Spinal cord (tissue), 10 donors: Measurements from ENCODE around the gene RSRP1. TPM values are rescaled to one million over a fixed set of nuclear protein-coding genes. Genes with fewer than 3 reads are reported as not detected.

Experiments used
- DNase-seq, 6 donors: peaks; one replicate each; pipeline versions ENCODE4 v3.0.0 to v3.0.0-alpha.2; 2013 to 2015; ENCODE audit warnings: low spot score in 6 of 6, low read depth in 4 of 6
- H3K27ac ChIP-seq: one replicate; pipeline ENCODE4 v1.5.1; 2013; ENCODE audit warnings: low read depth, low read length, control low read depth
- H3K27me3 ChIP-seq: one replicate; pipeline ENCODE4 v1.6.1; 2013; ENCODE audit warnings: low read length; ENCODE audit not compliant: control insufficient read depth, insufficient read depth
- H3K36me3 ChIP-seq: one replicate; pipeline ENCODE4 v1.6.1; 2013; ENCODE audit warnings: low read length; ENCODE audit not compliant: control insufficient read depth, insufficient read depth
- H3K4me1 ChIP-seq: one replicate; pipeline ENCODE4 v1.6.1; 2013; ENCODE audit warnings: low read length; ENCODE audit not compliant: control insufficient read depth, insufficient read depth
- H3K4me3 ChIP-seq: one replicate; pipeline ENCODE4 v1.5.1; 2013; ENCODE audit warnings: low read depth, low read length, control low read depth
- H3K9me3 ChIP-seq: one replicate; pipeline ENCODE4 v1.6.1; 2013; ENCODE audit warnings: low read length; ENCODE audit not compliant: control insufficient read depth, insufficient read depth
- WGBS: methylation state at CpG from one replicate; pipeline ENCODE4 v1.1.5; 2013; ENCODE audit warnings: missing lambda C conversion rate; ENCODE audit not compliant: insufficient coverage; 5-methylcytosine and 5-hydroxymethylcytosine counted together
- polyA plus RNA-seq, 2 donors: library from polyadenylated mRNA; unstranded; fragments of 120-200 nt; gene quantifications; one replicate each; pipeline ENCODE4 v1.2.1, GENCODE V29; 2013; ENCODE audit not compliant: insufficient read length in 2 of 2
- total RNA-seq, 2 donors: library from RNA; depleted of rRNA in 1 of 2; stranded (reverse); fragments of 120-200 nt in 1 of 2; fragments of >200 nt in 1 of 2; gene quantifications; one replicate each; pipeline versions ENCODE4 v1.2.3 to v1.2.4, GENCODE V29; 2013 to 2014
- donor health status: healthy.

The RSRP1 gene
- total and polyA plus RNA-seq, 4 donors: 85.7 to 162 (median 132) TPM

DNA sequence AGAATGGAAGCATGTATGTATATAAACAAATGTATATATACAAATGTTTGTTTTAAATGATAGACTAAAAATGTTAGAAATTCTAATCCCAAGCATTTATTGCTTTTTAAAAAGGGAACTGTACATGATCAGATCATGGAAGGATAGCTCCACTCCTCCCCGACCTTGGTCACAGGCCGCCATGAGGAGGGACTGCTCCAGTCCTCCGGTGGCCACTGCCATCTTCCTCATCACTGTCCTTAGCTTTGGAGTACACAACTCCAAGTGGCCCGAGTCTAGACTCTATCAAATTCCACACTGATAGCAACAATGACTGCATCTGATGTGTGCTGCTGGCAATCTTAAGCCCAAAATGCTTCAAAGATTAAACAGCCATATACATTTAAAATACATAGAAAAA, 24.6 kb downstream of the RSRP1 start:
- H3K4me3 ChIP-seq: no peak overlapping the region
- no peaks in the 10 kb centered on the region for H3K27me3 ChIP-seq
- H3K36me3 ChIP-seq: peaks cover 49% of the 10 kb centered on the region
- no peaks in the 10 kb centered on the region for H3K9me3 ChIP-seq
- WGBS: 95% methylated on average over 3 of the region's 4 CpGs
- DNase-seq: no peak
- no peak overlapping the region for H3K27ac ChIP-seq
- no peaks in the 10 kb centered on the region for H3K4me1 ChIP-seq

DNA sequence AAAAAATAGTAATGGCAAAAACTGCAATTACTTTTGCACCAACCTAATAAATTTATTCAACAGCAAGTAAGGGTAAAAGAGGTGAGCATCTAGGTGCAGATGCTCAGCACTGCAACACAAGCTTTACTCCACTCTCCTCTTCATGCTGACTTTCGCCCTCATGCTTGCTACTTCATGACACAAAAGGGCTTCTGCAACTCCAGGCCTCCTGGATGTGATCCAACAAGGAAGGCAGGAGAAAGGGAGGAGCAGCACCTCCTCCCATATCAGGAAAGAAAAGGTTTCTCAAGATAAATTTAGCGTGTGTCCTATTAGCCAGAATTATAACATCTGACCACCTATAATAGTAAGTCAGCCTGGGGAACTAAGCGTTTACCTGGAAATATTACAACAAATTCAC, 26.6 kb downstream of the RSRP1 start:
- H3K36me3 ChIP-seq: peaks cover 37% of the 10 kb centered on the region

DNA sequence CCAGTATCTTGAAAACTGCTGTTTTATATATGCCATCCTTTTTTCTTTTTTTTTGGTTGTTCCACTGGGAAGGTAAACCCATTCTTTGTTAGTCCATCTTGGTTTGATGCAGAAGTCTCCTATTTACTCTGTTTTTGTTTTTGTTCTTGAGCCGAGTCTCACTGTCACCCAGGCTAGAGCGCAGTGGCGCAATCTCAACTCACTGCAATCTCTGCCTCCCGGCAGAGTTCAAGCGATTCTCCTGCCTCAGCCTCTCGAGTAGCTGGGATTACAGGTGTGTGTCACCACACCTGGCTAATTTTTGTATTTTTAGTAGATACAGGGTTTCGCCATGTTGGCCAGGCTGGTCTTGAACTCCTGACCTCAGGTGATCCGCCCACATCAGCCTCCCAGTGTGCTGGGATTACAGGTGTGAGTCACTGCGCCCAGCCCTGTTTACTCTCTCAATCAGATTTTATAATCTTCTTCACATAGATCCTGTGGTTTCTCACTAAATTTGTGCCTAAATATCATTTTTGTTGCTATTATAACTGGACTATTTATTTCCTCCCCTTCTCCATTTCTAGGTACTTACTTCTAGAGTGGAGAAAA, 27.5 kb downstream of the RSRP1 start:
- Histone ChIP-seq H3K4me1 (no peaks in the 10 kb centered on the region), H3K9me3 (no peaks in the 10 kb centered on the region), H3K4me3 (no peak overlapping the region), H3K27ac (no peak overlapping the region), H3K36me3 (peaks cover 30% of the 10 kb centered on the region), H3K27me3 (no peaks in the 10 kb centered on the region)
- 100% methylated on average over 5 of the region's 9 CpGs for WGBS
- DNase-seq: no peak

More for the DNA sequence above, 26.6 kb downstream of the RSRP1 start:
- H3K9me3 ChIP-seq: no peaks in the 10 kb centered on the region
- no peak overlapping the region for H3K27ac ChIP-seq
- no peak overlapping the region for H3K4me3 ChIP-seq
- DNase-seq: no peak
- WGBS: no CpG with 5 or more reads among the region's 3 CpGs
- no peaks in the 10 kb centered on the region for H3K4me1 ChIP-seq
- H3K27me3 ChIP-seq: no peaks in the 10 kb centered on the region

DNA sequence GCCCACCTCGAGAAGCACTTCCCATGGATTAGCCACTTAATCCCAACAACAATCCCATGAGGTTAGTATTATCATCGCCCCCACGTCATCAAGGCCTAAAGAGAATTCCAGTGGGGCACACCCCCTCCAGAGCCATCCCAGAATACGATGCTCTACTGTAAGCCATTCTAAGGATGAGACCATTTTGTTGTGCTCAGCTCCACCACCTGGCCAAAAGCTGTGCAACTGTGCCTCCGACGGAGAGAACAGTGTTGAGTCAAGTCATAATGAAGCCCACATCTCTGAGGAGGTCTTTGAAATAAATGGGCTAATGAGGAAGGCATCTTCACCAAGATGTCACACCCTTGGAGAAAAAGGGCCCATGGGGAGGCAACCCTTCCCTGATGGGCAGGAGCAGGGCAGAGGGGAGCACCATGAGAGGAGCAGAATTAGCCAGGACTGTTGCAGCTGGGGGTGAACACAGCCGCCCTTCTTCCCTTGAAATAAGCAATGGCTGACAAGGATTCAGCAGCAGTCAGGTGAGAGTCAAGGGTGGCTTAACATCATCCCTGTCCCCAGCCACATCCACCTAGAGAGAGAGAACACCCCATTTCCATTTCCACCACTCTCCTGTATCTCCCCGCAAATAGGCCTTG, 29.5 kb downstream of the RSRP1 start:
- no peaks in the 10 kb centered on the region for H3K9me3 ChIP-seq
- no peak overlapping the region for H3K27ac ChIP-seq
- peak in 1 of 6 donors; percentile 34 for DNase-seq
- H3K4me3 ChIP-seq: no peak overlapping the region
- no peaks in the 10 kb centered on the region for H3K4me1 ChIP-seq
- H3K36me3 ChIP-seq: peaks cover 20% of the 10 kb centered on the region
- 63% methylated on average over 7 of the region's 8 CpGs for WGBS
- no peaks in the 10 kb centered on the region for H3K27me3 ChIP-seq

DNA sequence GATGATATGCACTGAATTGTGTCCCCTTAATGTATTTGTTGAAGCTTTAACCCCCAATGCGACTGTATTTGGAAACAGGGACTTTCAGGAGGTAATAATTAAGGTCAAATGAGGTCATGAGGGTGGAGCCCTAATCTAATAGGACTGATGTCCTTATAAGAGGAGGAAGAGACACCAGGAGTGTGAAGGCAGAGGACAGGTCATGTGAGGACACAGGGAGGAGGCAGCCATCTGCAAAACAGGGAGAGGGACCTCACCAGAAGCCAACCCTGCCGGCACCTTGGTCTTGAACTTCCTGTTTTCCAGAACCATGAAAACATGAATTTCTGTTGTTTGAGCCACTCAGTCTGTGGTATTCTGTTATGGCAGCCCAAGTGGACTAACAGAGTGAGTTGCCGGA, 30.2 kb downstream of the RSRP1 start:
- no peaks in the 10 kb centered on the region for H3K4me1 ChIP-seq
- 91% methylated on average over 3 of the region's 3 CpGs for WGBS
- no peak overlapping the region for H3K27ac ChIP-seq
- peaks cover under 1% of the 10 kb centered on the region for H3K27me3 ChIP-seq
- DNase-seq: no peak
- H3K36me3 ChIP-seq: peaks cover 17% of the 10 kb centered on the region
- H3K4me3 ChIP-seq: no peak overlapping the region
- no peaks in the 10 kb centered on the region for H3K9me3 ChIP-seq

DNA sequence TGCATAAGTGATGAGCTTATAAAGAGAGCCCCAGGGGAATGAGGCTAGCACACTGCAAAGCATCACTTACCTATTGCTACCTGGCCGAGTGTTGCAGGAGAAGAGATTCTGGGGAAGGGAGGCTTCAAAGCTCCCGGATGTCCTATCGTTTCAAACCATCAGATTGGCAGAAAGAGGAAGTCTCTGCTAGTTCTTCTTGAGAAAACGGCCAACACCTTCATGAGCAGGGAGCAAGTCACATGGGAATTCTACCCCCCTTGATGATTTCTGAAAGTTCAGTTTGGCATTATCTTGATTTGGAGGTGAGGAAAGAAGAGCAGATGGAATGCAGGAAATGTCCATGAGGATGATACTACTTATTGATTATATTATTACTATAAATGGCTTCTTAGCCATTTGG, 31.1 kb downstream of the RSRP1 start:
- Histone ChIP-seq H3K27me3 (peaks cover 2% of the 10 kb centered on the region), H3K9me3 (no peaks in the 10 kb centered on the region), H3K4me1 (no peaks in the 10 kb centered on the region), H3K36me3 (peaks cover 10% of the 10 kb centered on the region), H3K27ac (no peak overlapping the region), H3K4me3 (no peak overlapping the region)
- no peak for DNase-seq
- 90% methylated on average over 3 of the region's 4 CpGs for WGBS

DNA sequence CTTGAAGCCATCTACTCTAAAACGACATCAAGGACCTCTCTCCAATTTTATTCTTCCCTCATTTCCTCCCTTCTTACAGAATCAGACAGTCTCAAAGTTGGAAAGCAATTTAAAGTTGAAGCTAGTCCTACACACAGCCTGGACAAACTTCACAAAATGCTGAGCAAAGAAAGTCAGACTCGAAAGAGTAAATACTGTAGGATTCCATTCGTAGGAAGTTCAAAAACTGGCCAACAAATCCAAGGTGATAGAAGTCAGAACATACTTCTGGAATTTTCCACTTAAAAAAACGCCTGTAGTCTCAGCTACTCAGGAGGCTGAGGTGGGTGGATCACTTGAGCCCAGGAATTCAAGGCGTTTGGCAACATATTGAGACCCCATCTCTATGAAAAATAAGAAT, 34.5 kb downstream of the RSRP1 start:
- Histone ChIP-seq H3K4me1 (no peaks in the 10 kb centered on the region), H3K4me3 (no peak overlapping the region), H3K27ac (no peak overlapping the region), H3K36me3 (no peaks in the 10 kb centered on the region), H3K27me3 (peaks cover 10% of the 10 kb centered on the region), H3K9me3 (no peaks in the 10 kb centered on the region)
- 57% methylated on average over 1 of the region's 5 CpGs for WGBS
- no peak for DNase-seq

DNA sequence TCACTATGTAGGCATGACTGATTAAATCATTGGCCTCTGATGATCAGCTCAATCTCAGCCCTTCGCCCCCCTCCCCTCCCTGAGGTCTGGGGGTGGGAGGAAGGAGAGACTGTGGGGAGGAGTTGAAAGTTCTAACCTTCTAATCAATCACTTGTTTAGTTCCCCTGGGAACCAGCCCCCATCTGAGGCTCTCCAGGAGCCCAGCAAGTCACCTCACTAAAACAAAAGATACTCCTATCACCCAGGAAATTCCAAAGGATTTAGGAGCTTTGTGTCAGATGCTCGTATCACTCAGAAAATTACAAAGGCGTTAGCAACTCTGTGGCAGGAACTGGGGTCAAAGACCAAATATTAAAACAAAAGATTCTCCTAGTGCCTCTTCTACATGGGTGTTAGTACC, 36.5 kb downstream of the RSRP1 start:
- H3K4me1 ChIP-seq: no peaks in the 10 kb centered on the region
- 48% methylated on average over 2 of the region's 3 CpGs for WGBS
- no peaks in the 10 kb centered on the region for H3K36me3 ChIP-seq
- no peak overlapping the region for H3K4me3 ChIP-seq
- no peak for DNase-seq
- H3K27ac ChIP-seq: no peak overlapping the region
- no peaks in the 10 kb centered on the region for H3K9me3 ChIP-seq
- H3K27me3 ChIP-seq: peaks cover 14% of the 10 kb centered on the region

DNA sequence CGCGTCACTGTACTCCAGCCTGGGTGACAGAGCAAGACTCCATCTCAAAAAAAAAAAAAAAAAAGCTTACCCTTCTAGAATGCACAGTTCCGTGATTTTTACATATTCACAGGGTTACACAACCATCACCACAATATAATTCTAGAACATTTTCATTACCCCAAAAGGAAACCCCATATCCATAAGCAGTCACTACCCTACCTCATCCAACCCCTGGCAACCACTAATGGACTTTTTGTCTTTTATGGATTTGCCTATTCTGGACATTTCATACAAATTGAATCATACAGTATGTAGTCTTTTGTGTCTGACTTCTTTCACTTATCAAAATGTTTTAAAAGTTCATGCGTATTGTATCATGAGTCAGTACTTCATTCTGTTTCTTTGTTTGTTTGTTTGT, 37.7 kb downstream of the RSRP1 start:
- H3K9me3 ChIP-seq: no peaks in the 10 kb centered on the region
- DNase-seq: no peak
- H3K27me3 ChIP-seq: peaks cover 20% of the 10 kb centered on the region
- no peak overlapping the region for H3K4me3 ChIP-seq
- H3K36me3 ChIP-seq: no peaks in the 10 kb centered on the region
- 83% methylated on average over 1 of the region's 4 CpGs for WGBS
- no peaks in the 10 kb centered on the region for H3K4me1 ChIP-seq
- H3K27ac ChIP-seq: no peak overlapping the region

DNA sequence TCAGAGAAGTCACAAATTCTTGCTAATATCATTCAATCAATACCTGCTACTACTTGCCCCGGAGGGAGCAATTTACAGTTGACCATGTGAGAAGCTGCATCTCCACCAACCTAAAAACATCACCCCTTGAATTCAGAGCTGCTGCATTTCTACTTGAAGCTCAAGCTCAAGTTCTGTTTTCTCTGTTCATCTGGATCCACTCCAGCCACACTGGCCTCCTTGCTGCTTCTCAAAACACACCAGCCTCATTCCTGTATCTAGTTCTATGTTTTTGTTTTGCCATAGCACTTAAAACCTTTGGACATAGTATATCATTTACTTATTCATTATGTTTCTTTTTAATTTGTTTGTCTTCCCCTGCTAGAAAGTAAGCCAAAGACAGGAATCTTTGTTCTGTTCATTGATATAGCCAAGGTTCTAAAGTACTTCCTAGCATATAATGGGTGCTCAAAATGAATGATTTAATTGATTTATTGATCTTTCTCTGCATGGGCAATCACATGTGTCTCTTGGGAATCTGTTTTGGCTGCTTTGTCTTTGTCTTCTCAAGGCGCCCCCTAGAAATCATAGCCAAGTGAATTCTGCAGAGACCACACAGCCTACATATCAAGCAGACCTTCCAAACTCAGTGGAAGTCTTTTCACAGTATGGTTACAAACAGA, 38.6 kb downstream of the RSRP1 start:
- no peaks in the 10 kb centered on the region for H3K36me3 ChIP-seq
- no peak overlapping the region for H3K4me3 ChIP-seq
- no peaks in the 10 kb centered on the region for H3K4me1 ChIP-seq
- no peak overlapping the region for H3K27ac ChIP-seq
- no peak for DNase-seq
- H3K27me3 ChIP-seq: peaks cover 20% of the 10 kb centered on the region
- H3K9me3 ChIP-seq: no peaks in the 10 kb centered on the region
- WGBS: 42% methylated on average over 2 of the region's 2 CpGs
